GM21786 (cell line): ENCODE measurements around the gene MMEL1.
"Not testable (repeated sequence)": the region's sequence is repeated elsewhere in the genome, so short reads cannot be mapped to it uniquely, and the experiment has no call there.

Experiments
- ATAC-seq: cut with Tn5 transposase; IDR thresholded peaks from one replicate; pipeline ENCODE4 v1.9.1; 2021; ENCODE audit not compliant: unreplicated experiment

Gene MMEL1

DNA sequence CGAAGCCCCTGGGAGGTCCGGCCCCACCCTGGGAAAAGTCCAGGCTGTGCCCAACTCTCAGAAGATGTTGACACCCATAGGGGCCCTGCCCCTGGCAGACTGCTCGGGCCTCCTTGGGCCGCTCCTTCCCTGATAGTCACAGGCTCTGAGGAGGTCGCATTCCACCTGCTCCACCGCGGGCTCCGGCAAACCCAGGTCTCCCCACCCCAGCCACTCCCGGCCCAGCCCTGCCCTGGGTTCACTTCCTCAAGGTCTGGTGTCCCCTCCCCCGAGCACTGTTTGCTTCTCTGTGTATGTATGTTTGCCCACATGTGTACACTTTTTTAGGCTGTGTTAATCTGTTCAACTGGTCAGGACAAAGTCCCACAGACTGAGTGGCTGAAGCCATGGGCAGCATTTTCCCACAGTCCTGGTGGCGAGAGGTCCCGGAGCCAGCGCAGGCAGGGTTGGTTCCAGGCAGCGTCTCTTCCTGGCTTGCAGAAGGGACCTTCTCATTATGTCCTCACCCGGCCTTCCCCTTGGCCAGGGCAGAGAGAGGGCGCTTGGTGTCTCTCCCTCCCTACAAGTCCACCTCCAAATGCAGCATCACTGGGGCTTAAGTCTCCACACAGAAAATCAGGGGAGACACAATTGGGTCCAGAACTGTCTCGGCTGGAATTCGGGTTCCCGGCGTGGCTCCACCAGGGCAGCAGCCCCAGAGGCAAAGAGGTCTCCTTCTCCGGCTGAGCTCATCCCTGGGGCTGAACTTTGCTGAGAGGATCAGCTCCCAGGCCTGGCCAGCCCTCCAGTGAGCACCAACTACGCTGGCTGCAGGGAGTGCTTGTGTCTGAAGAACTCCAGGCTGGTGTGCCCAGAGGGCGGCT lies 56.8 kb downstream of the MMEL1 start:
- ATAC-seq = no peak

DNA sequence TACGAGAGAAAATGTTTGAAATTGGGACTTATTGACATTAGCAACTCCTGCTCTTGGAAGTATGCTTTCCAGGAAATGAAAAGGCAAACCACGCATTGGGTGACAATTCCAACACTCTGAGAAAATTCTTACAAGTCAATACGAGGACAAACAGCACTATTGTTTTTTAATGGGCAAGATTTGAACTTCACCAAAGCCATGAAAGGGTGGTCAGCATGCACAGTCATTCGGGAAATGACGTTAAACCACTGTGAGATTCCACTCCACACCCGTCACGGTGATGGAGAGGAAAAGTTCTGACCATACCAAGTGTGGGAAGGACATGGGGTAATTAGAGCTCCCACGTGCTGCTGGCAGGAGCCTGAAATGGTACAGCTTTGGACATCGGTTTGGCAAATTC lies 58.5 kb downstream of the MMEL1 start:
- no peak for ATAC-seq

DNA sequence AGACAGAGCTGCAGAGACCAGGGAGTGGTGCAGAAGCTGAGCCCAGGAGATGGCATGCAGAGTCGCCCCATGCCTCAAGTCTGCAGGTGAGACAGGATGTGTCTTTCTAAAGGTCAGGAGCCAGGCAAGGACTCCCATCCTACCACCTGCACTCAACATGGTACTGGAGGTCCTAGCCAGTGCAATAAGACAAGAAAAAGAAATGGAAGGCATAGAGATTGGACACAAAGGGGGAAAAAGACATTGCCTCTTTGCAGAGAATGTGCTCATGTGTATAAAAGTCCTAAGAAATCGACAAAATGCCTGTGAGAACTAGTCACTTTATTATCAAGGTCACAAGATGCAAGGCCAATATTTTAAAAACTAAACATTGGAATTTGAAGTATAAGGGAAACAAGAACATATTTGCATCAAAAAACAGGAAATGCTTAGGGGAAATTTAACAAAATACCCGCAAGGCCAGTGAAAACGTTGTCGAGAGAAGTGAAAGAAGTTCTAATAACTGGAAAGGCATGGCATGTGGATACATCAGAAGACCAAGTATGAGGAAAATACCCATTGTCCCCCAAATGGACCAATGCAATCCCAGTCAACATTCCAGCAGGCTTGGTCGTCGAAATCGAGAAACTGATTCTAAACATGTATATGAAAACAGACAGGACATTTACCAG lies 59.4 kb downstream of the MMEL1 start:
- ATAC-seq = no peak

DNA sequence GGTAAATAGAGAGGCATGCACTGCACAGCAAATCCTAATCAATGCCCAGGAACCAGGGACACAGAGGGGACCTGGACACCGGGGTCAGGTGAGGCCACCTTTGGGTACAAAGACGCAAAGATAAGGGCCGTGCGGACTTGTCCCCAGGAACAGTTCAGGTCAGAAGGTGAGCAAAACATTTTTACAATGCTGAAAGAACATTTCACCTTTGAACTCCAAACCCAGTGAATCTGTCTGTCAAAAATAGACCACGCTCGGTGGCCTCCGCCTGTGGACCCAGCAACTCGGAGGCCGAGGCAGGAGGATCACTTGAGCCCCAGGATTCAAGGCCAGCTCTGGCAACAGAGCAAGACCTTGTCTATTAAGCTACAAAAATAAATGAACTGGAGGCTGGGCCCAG lies 61.5 kb downstream of the MMEL1 start:
- ATAC-seq = no peak

GRCh38 chr1:2570332-2570731 lies 62.5 kb downstream of the MMEL1 start:
- no peak for ATAC-seq

DNA sequence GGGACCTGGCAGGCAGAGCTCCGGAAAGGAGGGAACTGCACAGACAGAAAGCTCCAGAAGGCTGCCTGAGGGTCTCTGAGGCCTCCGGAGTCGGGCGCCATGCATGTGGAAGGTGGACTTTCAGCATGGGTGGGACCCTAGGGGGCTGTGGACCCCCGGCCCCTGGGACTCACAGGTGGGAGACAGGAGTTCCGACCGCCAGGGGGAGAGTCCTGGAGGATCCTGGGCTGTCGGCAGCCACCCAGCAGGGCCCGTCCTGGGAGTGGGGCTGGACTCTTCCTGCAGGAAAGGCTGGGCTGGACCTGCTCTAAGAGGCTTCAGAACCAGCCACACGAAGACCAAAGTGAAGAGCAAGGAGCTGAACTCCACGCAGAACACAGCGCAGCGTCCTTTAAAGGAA lies 63.1 kb downstream of the MMEL1 start:
- ATAC-seq = not testable (repeated sequence)

DNA sequence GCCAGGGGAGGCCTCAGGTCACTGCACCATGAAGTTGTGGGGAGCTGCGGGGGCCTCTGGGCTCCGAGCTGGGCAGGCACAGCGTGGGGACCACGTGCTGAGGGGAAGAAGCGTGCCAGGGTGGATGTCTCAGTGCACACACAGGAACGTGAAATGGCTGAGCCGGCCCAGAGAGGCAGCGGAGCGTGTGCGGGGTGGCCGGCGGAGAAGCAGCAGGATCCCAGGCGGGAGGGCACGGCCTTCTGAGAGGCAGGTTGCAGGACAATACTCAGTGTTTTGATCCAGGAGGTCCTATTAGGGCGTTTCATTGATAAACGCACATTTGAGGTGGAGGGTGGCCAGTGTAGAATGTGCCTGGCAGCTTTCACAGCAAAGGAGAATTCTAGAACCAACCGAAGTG lies 63.8 kb downstream of the MMEL1 start:
- no peak for ATAC-seq

DNA sequence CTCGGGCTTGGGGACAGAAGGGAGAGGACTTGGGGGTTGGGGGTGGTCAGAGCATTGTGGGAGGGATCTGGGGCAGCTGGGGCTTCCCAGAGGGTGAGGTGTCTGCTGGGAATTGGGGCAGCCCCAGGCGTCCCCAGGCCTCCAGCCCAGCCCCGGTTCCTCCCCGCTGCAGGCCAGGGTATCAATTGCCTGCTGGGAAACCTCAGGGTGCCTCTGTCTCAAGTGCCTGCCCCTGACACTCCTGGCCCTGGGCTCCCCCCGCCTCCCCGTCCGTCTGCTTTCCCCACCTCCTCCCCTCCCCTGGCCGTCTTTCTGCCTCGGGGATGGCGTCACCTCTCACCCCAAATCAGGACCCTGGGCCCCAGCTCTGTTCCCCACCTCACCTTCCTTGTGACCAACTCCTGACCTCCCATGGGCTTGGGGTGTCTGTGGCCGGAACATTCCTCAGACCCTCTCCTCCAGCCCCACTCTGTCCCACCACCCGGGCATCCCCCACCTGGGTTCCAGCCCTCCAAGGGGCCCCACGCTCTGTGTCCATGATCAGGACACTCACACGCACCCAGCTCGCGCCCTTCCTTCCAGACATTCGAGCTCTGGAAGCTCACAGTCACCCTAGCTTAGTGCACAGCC lies 64.5 kb downstream of the MMEL1 start:
- not testable (repeated sequence) for ATAC-seq

DNA sequence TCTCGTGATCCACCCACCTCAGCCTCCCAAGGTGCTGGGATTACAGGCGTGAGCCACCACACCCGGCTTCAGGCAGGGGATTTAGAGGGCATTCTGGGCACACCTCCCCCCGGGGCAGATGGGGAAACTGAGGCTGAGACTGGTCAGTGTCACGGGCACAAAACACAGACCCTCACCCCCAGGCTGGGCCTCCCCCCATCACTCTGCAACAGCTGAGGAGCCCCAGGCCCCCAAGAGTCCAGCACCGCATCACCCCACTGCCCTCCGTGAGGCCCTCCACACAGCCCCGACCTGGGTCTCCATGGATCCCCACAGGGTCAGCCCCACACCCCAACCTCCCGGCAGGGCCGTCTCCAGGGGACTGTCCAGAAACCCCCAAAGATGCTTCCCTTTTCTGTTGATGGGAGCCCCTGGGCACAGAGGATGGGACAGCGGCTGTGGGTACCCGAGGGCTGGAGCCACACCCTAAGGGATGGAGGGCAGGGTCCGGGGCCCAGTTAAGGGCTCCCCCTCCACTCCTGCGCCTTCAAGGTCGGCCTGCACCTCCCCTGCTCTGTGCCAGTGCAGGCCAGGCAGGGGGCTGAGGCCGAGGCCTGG lies 65.6 kb downstream of the MMEL1 start:
- no peak for ATAC-seq

DNA sequence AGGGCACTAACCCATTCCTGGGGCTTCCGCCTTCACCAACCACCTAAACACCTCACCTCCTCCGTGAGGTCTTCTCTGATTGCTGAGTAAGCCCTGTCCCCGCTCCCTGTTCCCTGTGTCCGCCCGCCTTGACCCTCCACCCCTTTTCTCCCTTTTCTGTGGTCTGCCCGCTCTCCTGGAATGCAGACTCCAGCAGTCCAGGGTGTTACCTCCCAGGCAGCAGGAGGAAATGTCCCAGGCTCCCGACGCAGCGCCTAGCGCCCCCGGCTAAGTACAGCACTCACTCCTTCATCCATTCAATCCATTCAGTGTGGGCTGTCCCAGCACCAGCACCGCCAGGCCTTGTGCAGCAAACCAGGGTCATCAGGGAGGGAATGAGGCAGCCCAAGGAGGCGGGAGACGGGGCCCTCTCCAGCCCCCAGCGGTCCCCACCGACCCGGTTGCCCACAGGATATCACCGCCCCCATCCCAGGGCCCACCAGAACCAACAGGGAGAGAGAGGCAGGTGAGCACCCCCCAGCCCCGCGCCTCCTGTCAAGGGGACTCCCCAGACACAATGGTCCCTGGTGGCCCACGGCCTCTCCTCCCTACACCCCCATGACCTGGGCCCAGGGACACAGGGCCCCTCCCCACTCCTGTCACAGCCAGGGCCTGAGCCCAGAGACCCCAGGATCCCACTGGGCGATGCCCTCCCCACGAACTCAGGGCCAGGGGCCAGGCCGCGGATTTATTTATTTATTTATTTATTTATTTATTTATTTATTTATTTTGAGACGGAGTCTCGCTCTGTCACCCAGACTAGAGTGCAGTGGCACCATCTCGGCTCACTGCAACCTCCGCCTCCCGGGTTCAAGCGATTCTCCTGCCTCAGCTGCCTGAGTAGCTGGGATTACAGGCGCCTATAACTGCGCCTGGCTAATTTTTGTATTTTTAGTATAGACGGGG lies 66.4 kb downstream of the MMEL1 start:
- ATAC-seq = no peak

GRCh38 chr1:2564815-2565374 lies 67.9 kb downstream of the MMEL1 start:
- ATAC-seq = no peak

GRCh38 chr1:2564006-2564814 lies 68.6 kb downstream of the MMEL1 start:
- no peak for ATAC-seq

- ATAC-seq = no peak
These were observed 69.6 kb downstream of the MMEL1 start for GRCh38 chr1:2563205-2563604.

DNA sequence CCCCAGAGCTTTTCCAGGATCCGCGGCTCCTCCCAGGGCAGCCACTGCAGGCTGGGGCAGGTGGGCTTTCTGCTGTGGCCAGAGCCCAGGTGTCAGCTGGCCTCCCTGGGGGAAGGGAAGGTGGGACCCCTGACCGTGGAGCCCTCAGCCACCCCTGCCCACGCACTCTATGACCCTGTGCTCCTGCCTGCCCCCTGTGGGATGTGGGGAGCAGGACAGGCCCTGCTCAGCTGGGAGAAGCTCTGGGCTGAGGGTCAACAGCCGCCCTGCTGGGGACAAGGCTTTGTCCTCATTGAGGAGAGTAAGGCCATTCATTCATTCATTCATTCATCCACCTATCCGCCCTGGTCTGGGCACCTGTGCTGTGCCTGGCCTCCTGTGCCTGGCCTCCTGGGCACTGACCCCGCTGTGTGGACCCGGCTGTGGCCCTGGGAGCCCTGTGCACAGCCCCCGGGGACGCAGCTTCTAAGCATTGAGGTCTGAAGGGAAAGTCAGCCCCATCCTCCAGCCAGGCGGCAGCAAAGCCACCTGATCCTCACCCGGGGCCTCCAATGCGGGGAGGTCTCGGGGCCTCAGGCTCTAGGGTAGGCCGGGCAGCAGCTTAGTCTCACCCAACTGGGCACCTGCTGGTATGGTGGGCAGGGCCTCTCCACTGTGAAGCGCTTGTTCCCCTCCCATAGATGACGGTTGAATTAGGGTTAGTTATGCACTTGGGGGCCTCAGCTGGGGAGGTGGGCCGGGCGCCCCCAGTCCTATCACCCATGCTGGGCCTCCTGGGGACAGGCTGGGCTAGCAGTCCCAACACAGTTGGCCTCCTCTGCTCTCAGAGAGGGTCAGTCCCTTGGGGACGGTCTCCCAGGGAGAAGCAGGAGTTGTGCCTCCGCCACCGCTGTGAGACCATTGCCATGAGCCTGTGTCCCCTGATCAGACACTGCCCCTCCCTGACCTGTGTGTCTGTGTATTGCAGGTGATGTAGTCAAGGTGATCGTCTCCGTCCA lies 70.6 kb downstream of the MMEL1 start:
- no peak for ATAC-seq

DNA sequence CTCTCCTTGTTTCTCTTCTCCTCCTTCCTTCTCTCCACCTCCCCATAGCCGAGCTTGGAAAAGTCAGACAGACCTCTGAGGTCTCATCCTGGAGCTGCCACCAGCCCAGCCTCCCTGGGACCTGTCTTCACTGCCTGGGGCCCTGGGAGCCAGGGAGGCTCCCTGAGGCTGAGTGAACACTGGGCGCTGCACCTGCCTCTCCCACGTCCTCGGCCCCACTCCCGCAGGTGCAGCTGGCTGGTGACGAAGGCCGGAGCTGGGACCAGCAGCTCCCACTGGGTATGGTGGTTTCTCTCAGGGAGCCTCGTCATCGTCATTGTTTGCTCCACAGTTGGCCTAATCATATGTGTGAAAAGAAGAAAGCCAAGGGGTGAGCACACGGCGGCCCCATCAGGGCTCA lies 71.4 kb downstream of the MMEL1 start:
- no peak for ATAC-seq

DNA sequence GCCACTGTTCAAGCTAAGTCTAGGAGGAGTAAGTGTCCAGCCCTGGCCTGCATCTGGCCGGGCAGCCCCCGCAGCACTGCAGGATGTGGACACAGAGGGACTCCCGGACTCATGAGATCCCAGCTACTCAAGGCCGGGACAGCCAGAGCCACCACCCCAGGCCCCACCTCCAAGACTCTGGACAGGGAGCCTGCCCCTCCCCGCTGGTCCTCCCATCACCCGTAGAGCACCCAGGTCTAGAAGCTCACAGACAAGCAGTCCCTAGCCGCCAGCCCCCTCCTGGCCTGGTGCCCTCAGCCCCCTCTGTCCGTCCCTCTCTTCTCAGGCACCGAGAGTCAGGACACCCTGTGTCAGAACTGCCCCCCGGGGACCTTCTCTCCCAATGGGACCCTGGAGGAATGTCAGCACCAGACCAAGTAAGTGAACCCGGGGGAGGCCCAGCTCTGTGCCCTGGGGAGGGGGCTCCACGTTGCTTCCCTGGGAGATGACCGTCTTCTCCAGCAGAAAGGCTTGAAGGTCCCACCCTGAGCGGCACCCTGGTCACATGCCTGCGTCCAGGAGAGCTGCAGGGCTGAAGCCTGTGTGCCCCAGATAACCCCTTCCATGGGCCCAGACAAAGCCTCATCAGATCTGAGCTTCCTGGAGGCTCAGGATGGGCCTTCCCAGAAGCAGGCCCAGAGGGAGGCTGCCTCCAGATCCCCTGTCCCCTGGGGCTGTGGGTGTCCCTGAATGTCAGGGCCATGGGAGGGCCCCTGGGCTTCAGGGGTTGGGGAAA lies 72.3 kb downstream of the MMEL1 start:
- no peak for ATAC-seq

- no peak for ATAC-seq
These were observed 73.1 kb downstream of the MMEL1 start for GRCh38 chr1:2559509-2560298.
